HG02852 (cell line): Measurements from ENCODE around the gene UNC13A.

Experiments
- ATAC-seq: cut with Tn5 transposase; IDR thresholded peaks from one replicate; pipeline ENCODE4 v1.9.1; 2021; ENCODE audit warnings: mild to moderate bottlenecking, moderate library complexity; ENCODE audit not compliant: unreplicated experiment

The UNC13A gene

DNA sequence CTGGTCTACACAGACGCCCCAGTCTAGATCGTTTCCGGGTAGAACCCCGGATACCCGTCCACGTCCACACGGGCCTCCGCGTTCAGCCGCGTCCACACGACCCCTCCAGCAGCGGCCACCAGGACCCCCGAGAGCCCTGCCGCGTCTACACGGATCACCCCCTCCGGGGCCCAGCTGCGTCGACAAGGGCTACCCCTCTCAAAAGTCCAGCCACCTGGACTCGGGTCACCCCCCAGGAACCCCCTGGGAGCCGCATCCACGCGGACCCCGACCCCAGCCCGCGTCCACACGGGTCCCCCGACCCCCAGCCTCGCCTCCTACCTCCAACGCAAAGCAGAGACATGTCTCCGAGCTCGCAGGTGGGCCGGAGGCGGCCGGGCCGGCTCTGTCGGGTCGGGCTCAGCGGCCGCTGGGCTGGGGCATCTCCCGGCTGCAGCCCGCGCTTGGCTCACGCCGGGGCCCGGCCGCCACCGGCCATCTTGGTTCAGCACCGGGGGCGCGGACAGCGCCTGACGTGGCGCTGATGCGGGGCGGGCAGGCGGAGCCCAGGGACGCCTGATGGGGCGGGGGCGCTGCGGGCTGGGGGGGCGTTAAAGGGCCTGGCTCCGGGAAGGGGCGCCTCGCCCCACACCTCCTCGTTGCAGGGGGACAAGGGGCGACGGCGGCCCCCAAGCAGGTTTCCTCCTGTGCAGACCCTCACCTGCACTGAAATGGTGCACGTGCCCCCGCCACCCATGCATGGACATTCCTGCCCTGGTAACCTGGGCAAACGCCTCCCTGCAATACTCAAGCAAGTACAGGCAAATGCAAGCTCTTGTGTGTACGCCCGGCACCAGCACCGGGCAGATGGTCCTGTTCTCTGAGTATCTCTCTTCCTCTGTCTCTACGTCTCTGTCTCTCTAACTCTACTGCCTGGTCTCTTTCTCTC is at the start of gene UNC13A:
UNC13A (minus strand) TSS at position 498 of the 928 bp plus-strand sequence; CDS start at position 343, 155 bp downstream.
- ATAC-seq = no peak

DNA sequence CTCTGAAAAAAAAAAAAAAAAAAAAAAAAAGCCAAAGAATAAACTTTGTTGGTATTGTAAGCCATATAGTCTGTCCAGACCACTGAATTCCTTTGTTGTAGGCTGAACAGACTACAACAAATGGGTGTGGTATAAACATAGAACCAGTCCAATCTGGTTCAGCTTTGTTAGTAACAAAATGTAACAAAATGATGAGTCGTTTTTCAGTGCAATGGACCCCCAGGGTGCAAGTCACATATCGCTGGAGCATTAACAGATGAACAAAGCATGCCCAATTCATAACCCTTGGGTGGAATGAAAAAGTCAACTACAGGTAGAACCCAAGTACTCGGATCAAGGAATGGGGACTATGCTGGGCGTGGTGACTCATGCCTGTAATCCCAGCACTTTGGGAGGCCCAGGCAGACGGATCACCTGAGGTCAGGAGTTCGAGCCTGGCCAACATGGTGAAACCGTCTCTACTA is 49.6 kb upstream of the UNC13A start:
- ATAC-seq = no peak

- no peak for ATAC-seq
These were observed 47.3 kb upstream of the UNC13A start for GRCh38 chr19:17735410-17735809.

GRCh38 chr19:17734146-17734545 is 46.0 kb upstream of the UNC13A start:
- no peak for ATAC-seq

DNA sequence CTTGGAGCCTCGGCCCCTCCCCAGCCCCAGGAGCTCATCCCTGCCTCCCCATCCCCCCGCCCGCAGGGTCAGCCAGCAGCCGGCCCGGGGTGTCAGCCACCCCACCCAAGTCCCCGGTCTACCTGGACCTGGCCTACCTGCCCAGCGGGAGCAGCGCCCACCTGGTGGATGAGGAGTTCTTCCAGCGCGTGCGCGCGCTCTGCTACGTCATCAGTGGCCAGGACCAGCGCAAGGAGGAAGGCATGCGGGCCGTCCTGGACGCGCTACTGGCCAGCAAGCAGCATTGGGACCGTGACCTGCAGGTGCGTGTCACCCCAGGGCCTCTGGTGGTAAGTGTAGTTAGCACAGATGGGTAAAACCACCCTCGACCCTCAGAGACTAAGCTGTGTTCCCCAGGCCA is 45.0 kb upstream of the UNC13A start:
- no peak for ATAC-seq

- ATAC-seq = no peak
These were observed 39.7 kb upstream of the UNC13A start for GRCh38 chr19:17727843-17728242.

- no peak for ATAC-seq
These were observed 39.0 kb upstream of the UNC13A start for GRCh38 chr19:17726964-17727773.

- no peak for ATAC-seq
These were observed 38.1 kb upstream of the UNC13A start for GRCh38 chr19:17726136-17726741.

DNA sequence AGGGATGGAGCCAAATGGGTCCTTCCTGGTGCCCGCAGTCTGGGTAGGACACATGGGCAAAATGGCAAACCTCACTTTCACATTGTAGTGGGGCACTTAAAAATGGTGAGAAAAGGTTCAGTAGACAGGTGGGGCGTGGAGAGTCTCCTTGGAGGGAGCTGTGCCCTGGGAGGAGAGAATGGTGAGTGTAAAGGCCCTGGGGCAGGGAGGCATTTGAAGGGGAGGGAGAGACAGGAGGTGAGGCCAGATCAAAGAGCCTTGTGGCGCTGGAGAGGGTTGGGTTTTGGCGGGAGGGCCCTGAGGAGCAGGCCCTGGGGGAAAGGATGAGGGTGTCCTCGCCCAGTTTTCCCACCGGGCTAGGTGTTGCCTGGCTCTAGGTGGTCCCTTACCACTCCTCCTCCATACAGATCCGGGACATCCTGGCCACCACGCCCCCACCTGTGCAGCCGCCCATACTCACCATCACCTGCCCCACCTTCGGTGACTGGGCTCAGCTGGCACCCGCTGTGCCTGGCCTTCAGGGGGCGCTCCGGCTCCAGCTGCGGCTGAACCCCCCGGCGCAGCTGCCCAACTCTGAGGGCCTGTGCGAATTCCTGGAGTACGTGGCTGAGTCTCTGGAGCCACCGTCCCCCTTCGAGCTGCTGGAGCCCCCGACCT is 37.4 kb upstream of the UNC13A start:
- ATAC-seq = no peak

GRCh38 chr19:17724655-17725054 is 36.5 kb upstream of the UNC13A start:
- ATAC-seq = no peak

DNA sequence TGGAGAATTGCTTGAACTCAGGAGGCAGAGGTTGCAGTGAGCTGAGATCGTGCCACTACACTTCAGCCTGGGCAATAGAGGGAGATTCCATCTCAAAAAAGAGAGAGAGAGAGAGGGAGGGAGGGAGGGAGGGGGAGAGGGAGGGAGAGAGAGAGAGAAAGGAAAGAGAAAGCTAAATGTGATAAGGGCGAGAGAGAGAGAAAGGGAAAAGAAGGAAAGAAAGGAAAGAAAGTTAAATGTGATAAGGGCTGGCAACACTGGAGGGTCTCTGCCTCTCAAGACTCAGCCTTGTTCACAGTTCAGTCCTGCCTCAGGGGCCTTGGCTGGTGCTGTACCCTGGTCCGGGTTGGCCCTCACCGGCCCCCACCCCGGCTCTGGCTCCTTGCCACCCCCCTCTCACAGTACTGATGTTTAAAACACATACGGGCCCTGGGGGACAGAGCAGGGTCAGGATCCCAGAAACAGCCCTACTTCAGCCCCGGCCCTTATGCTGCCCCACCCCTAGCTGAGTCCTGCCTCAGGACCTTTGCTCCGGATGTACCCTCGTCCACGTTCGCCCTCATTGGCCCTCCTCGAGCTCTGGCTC is 34.6 kb upstream of the UNC13A start:
- ATAC-seq = no peak

- ATAC-seq = no peak
These were observed 33.7 kb upstream of the UNC13A start for GRCh38 chr19:17721821-17722220.

DNA sequence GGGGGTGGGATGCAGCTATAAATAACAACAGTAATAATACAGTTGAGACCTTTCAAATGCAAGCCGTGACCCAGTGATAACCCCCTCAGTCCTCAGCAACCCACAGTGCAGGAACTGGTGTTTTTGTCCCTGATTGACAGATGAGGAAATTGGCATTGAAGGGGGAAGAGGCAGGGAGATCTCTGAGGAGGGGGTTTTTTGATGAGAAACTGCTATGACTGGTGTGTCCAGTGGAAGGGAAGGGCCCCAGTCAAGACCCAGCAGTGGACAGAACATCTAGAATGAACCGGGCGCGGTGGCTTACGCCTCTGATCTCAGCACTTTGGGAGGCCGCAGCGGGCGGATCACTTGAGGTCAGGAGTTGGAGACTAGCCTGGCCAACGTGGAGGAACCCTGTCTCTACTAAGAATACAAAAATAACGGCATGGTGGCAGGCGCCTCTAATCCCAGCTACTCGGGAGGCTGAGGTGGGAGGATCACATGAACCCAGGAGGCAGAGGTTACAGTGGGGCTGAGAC is 33.0 kb upstream of the UNC13A start:
- ATAC-seq = no peak

GRCh38 chr19:17720440-17720839 is 32.3 kb upstream of the UNC13A start:
- ATAC-seq = no peak

DNA sequence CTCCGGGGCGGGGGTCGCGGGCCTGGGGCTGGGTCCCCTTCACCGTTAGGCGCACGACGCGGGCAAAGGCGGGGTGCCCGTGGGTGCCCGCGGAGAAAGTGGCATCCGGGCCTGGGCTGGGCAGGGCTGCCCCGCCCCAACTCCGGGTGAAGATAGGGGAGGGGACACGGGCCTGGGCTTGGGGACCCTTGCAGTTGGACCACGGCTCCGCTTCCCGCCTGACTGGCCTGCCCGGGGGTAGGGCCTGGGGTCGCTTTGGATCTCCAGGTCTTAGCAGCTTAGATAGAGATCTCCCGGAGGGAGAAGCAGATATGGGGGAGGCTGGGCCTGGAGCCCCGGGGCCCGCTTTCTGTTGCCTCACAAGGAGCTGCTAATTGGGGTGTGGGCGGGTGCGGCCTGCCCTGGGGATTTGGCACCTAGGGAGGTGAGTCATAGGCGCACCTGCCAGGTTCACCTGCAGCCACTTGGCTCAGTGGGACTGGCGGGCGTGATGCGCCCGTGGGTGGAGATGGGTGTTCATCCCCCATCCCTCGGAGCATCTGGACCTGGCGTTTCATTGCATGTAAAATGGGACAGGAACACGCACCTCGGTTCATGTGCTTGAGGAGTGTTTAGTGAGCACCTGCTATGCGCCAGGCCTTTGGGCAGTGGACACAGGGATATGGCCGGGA is 31.7 kb upstream of the UNC13A start:
- ATAC-seq = no peak

DNA sequence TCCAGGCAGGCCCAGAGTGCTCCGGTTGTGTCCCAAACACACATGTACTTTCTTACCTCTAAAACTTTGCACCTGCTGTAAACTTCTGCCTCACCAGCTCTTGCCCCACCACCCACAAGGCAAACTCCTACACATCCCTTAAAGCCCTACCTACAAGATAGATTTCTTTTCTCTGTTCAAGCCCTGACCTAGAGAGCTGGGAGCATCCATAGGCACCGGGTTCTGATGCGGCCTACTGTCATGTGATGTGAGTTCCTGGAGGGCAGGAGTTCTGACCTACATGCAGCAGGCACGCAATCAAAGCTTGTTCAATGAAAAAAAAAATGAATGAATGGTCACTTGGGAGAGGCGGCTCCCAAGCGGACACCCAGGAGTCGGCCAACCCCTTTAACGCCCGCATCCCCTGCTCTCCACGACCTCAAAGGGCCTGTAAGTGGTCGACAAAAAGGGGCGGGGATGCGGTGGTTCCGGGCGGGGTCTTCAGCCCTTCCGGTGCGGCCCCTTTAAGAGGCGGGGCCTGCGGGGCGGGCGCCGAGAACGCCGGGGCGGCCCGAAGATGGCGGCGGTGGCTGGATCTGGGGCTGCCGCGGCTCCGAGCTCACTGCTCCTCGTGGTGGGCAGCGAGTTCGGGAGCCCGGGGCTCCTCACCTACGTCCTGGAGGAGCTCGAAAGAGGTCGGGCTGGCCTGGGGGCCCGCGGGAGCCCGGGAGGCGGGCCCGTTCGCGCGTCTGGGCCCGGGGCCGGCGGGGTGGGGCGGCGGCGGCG is 31.0 kb upstream of the UNC13A start, which contains the start of gene MAP1S:
MAP1S (plus strand) TSS at position 534 of the 765 bp plus-strand sequence; CDS start at position 557, 23 bp downstream.
- no peak for ATAC-seq

GRCh38 chr19:17718550-17718946 is 30.4 kb upstream of the UNC13A start:
- ATAC-seq = no peak

DNA sequence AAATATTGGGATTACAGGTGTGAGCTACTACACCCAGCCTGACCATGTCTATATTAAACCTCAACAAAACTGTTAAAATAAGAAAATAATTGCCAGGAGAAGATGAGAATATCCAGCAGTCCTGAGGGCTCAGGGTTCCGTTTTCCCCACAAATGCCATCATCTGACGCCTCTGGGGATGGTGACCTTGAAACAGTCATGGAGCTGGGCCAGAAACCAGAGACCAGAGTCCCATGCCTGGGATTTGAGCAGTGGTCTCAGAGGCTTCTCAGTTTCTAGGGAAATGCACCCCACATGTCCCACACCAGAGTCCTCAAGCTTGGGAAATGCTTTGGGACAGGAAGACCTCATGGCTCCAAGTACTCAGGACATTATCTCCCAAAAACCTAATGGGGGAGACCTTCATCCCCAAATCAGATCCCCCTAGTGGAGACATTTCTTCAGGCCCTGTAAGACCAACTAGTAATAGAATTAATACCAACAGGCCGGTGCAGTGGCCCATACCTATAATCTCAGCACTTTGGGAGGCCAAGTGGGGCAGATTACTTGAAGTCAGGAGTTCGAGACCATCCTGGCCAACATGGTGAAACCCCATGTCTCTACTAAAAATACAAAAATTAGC is 28.3 kb upstream of the UNC13A start:
- no peak for ATAC-seq
